Bone marrow (tissue), 2 donors: ENCODE measurements around the gene POU4F2.

Source experiments
- DNase-seq, 2 donors: peaks; one replicate each; lab custom pipeline; 2025; lab: John Stamatoyannopoulos, UW

The POU4F2 gene

GRCh38 chr4:146638786-146639505 is at the start of gene POU4F2:
TSS of gene POU4F2 (plus strand) at chr4:146638893. CDS start at chr4:146639141, 248 bp downstream.
- DNase-seq = no peak

GRCh38 chr4:146590801-146591200 is 47.9 kb upstream of the POU4F2 start:
- no peak for DNase-seq

- no peak for DNase-seq
Observed at GRCh38 chr4:146592019-146592418, 46.7 kb upstream of the POU4F2 start.

- DNase-seq = no peak
Observed at GRCh38 chr4:146632770-146633470, 5.8 kb upstream of the POU4F2 start.

GRCh38 chr4:146633471-146633800 is 5.3 kb upstream of the POU4F2 start:
- DNase-seq = no peak

- no peak for DNase-seq
Observed at GRCh38 chr4:146634825-146635224, 3.9 kb upstream of the POU4F2 start.

- DNase-seq = no peak
Observed at GRCh38 chr4:146637621-146638332, 916 bp upstream of the POU4F2 start.

- DNase-seq = no peak
Observed at GRCh38 chr4:146638333-146638785, 334 bp upstream of the POU4F2 start.

- no peak for DNase-seq
Observed at GRCh38 chr4:146639506-146639932, 826 bp downstream of the POU4F2 start.

- no peak for DNase-seq
Observed at GRCh38 chr4:146640021-146640464, 1.4 kb downstream of the POU4F2 start.

- no peak for DNase-seq
Observed at GRCh38 chr4:146640465-146641061, 1.9 kb downstream of the POU4F2 start.

GRCh38 chr4:146641762-146642161 is 3.1 kb downstream of the POU4F2 start:
- no peak for DNase-seq

- no peak for DNase-seq
Observed at GRCh38 chr4:146643812-146644401, 5.2 kb downstream of the POU4F2 start.

- no peak for DNase-seq
Observed at GRCh38 chr4:146645921-146646320, 7.2 kb downstream of the POU4F2 start.

- DNase-seq = no peak
Observed at GRCh38 chr4:146646593-146647325, 8.1 kb downstream of the POU4F2 start.

- no peak for DNase-seq
Observed at GRCh38 chr4:146647615-146648460, 9.1 kb downstream of the POU4F2 start.

GRCh38 chr4:146648461-146648783 is 9.7 kb downstream of the POU4F2 start:
- DNase-seq = no peak

GRCh38 chr4:146649232-146649631 is 10.5 kb downstream of the POU4F2 start:
- DNase-seq = no peak

GRCh38 chr4:146650034-146650433 is 11.3 kb downstream of the POU4F2 start:
- DNase-seq = no peak

GRCh38 chr4:146654687-146655520 is 16.2 kb downstream of the POU4F2 start:
- DNase-seq = no peak
